HG02588 (cell line): ENCODE data around the gene SPDL1.
"Not testable (repeated sequence)": the region's sequence is repeated elsewhere in the genome, so short reads cannot be mapped to it uniquely, and the experiment has no call there.

Experiments
- ATAC-seq: cut with Tn5 transposase; IDR thresholded peaks from one replicate; pipeline ENCODE4 v1.9.1; 2021; ENCODE audit warnings: mild to moderate bottlenecking, moderate library complexity; ENCODE audit not compliant: unreplicated experiment

Gene SPDL1

GRCh38 chr5:169571355-169571754 lies 12.2 kb upstream of the SPDL1 start:
- no peak for ATAC-seq

GRCh38 chr5:169574134-169574646 lies 9.4 kb upstream of the SPDL1 start:
- no peak for ATAC-seq

- no peak for ATAC-seq
Measured at GRCh38 chr5:169576181-169576598, 7.4 kb upstream of the SPDL1 start.

GRCh38 chr5:169577951-169578350 lies 5.6 kb upstream of the SPDL1 start:
- ATAC-seq: no peak

- ATAC-seq: no peak
Measured at GRCh38 chr5:169580964-169581363, 2.6 kb upstream of the SPDL1 start.

- ATAC-seq: peak; percentile 35
Measured at GRCh38 chr5:169581580-169582227, 1.9 kb upstream of the SPDL1 start.

- ATAC-seq: peak; percentile 32
Measured at GRCh38 chr5:169583101-169583423, 511 bp upstream of the SPDL1 start.

- no peak for ATAC-seq
Measured at GRCh38 chr5:169584998-169585451, 1.5 kb downstream of the SPDL1 start.

GRCh38 chr5:169590602-169591001 lies 7.0 kb downstream of the SPDL1 start:
- no peak for ATAC-seq

- ATAC-seq: no peak
Measured at GRCh38 chr5:169591636-169592035, 8.1 kb downstream of the SPDL1 start.

- ATAC-seq: no peak
Measured at GRCh38 chr5:169592937-169593650, 9.5 kb downstream of the SPDL1 start.

- no peak for ATAC-seq
Measured at GRCh38 chr5:169595172-169595820, 11.7 kb downstream of the SPDL1 start.

- no peak for ATAC-seq
Measured at GRCh38 chr5:169599451-169599850, 15.9 kb downstream of the SPDL1 start.

- ATAC-seq: no peak
Measured at GRCh38 chr5:169602535-169602934, 19.0 kb downstream of the SPDL1 start.

- ATAC-seq: no peak
Measured at GRCh38 chr5:169606279-169606678, 22.7 kb downstream of the SPDL1 start.

- ATAC-seq: no peak
Measured at GRCh38 chr5:169607882-169608281, 24.3 kb downstream of the SPDL1 start.

- no peak for ATAC-seq
Measured at GRCh38 chr5:169609716-169610115, 26.1 kb downstream of the SPDL1 start.

- ATAC-seq: no peak
Measured at GRCh38 chr5:169610606-169611005, 27.0 kb downstream of the SPDL1 start.

GRCh38 chr5:169615561-169615960 lies 32.0 kb downstream of the SPDL1 start:
- no peak for ATAC-seq

GRCh38 chr5:169624307-169624706 lies 40.7 kb downstream of the SPDL1 start:
- not testable (repeated sequence) for ATAC-seq

- no peak for ATAC-seq
Measured at GRCh38 chr5:169626779-169627178, 43.2 kb downstream of the SPDL1 start.

- ATAC-seq: no peak
Measured at GRCh38 chr5:169627551-169627950, 44.0 kb downstream of the SPDL1 start.
